ENCODE data around the gene CCDC85C. TPM values are rescaled to one million over a fixed set of nuclear protein-coding genes. Genes with fewer than 3 reads are reported as not detected.

CCDC85C gene
- total RNA-seq, 1 experiment from 2014 or later, result 42.3 TPM

- DNase-seq (ENCODE audit: low read depth, low spot score) (no peak), ATAC-seq (no peak)
- H3K27ac ChIP-seq (ENCODE audit: low read depth, low read length), result no peak overlapping the region
- H3K4me3 ChIP-seq (replicated peaks in 1 of 2; ENCODE audit: low read depth in 1 of 2, low read length in 2 of 2), result no peak overlapping the region
- no peak overlapping the region for H2AFZ ChIP-seq (ENCODE audit: low read depth, low read length, poor library complexity, severe bottlenecking)
- H4K20me1 ChIP-seq (ENCODE audit: insufficient read depth), result no peaks in the 10 kb centered on the region
- no peak overlapping the region for H3K4me2 ChIP-seq (ENCODE audit: low read length)
- POLR2A ChIA-PET, result no interaction called here
- no peaks in the 10 kb centered on the region for H3K36me3 ChIP-seq (ENCODE audit: control insufficient read depth in 1 of 2, insufficient read depth in 2 of 2, low read length in 2 of 2)
- no peaks in the 10 kb centered on the region for H3K9me2 ChIP-seq (ENCODE audit: insufficient read depth)
- RAD21 ChIA-PET (ENCODE audit: low non-redundant PET in 1 of 2, low total read pairs in 2 of 2, uncharacterized antibody in 2 of 2, unreplicated experiment in 2 of 2), result no interaction called here
- BruUV-seq (replicated peaks), result no TSS peak
- H3K9ac ChIP-seq (ENCODE audit: low read length), result no peak overlapping the region
- no peaks in the 10 kb centered on the region for H3K79me2 ChIP-seq (ENCODE audit: insufficient read depth, low read length)
- TF ChIP-seq TCF7L2 (IDR thresholded peaks at IDR 0.05; ENCODE audit: borderline replicate concordance, extremely low read depth, insufficient read depth, insufficient read length), result no peak
- TF ChIP-seq RAD21 (IDR thresholded peaks at IDR 0.05; ENCODE audit: low read depth), result no peak
- TF ChIP-seq, protein P1, sequence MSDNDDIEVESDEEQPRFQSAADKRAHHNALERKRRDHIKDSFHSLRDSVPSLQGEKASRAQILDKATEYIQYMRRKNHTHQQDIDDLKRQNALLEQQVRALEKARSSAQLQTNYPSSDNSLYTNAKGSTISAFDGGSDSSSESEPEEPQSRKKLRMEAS (IDR thresholded peaks at IDR 0.05), result no peak
- no peak for TF ChIP-seq ZNF274 (IDR thresholded peaks at IDR 0.05; ENCODE audit: low read depth, low read length)
- TF ChIP-seq YY1 (IDR thresholded peaks at IDR 0.05; ENCODE audit: extremely low read depth, insufficient replicate concordance, low read depth, low read length), result no peak
- TF ChIP-seq, protein P2, sequence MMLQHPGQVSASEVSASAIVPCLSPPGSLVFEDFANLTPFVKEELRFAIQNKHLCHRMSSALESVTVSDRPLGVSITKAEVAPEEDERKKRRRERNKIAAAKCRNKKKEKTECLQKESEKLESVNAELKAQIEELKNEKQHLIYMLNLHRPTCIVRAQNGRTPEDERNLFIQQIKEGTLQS (IDR thresholded peaks at IDR 0.05), result no peak
- TF ChIP-seq FOSL1 (IDR thresholded peaks at IDR 0.05; ENCODE audit: low read depth), result no peak
- TF ChIP-seq CTCF (IDR thresholded peaks at IDR 0.05 in 2 of 3, conservative IDR thresholded peaks at IDR 0.05 in 1 of 3; ENCODE audit: borderline replicate concordance in 1 of 3, insufficient read depth in 1 of 3, low read depth in 2 of 3, low read length in 2 of 3), result no peak
- TF ChIP-seq, protein P3, sequence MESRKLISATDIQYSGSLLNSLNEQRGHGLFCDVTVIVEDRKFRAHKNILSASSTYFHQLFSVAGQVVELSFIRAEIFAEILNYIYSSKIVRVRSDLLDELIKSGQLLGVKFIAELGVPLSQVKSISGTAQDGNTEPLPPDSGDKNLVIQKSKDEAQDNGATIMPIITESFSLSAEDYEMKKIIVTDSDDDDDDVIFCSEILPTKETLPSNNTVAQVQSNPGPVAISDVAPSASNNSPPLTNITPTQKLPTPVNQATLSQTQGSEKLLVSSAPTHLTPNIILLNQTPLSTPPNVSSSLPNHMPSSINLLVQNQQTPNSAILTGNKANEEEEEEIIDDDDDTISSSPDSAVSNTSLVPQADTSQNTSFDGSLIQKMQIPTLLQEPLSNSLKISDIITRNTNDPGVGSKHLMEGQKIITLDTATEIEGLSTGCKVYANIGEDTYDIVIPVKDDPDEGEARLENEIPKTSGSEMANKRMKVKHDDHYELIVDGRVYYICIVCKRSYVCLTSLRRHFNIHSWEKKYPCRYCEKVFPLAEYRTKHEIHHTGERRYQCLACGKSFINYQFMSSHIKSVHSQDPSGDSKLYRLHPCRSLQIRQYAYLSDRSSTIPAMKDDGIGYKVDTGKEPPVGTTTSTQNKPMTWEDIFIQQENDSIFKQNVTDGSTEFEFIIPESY (IDR thresholded peaks at IDR 0.05; ENCODE audit: extremely low read depth, insufficient replicate concordance, low read length), result no peak
- TF ChIP-seq EZH2 (IDR thresholded peaks at IDR 0.05), result no peak
- TF ChIP-seq EGR1 (IDR thresholded peaks at IDR 0.05; ENCODE audit: low read depth), result no peak
- TF ChIP-seq CBX3 (IDR thresholded peaks at IDR 0.05; ENCODE audit: low read depth), result no peak
- no peak for TF ChIP-seq JUND (IDR thresholded peaks at IDR 0.05)
- CTCF ChIA-PET, result no interaction called here
- no peaks in the 10 kb centered on the region for H3K9me3 ChIP-seq (ENCODE audit: control insufficient read depth in 1 of 2, insufficient read depth in 1 of 2, low read depth in 1 of 2, low read length in 2 of 2)
- no peaks in the 10 kb centered on the region for H3K27me3 ChIP-seq (ENCODE audit: insufficient read depth, low read length)
- no peaks in the 10 kb centered on the region for H3K4me1 ChIP-seq (ENCODE audit: control insufficient read depth in 1 of 2, insufficient read depth in 2 of 2, low read length in 2 of 2)
- intact Hi-C loops (cut with micrococcal nuclease), result no loop called here
Measured at GRCh38 chr14:99621948-99622347, 17.9 kb upstream of the CCDC85C start.

All from HCT116 (cell line).